Loucy (cell line): ENCODE results near the gene ACVR1B.

Experiments
- EZH2phosphoT487 ChIP-seq: fragments of 200-600 bp; IDR thresholded peaks from 2 replicates; pipeline ENCODE4 v1.6.1; 2018; ENCODE audit warnings: antibody characterized with exemption, mild to moderate bottlenecking, moderate library complexity, borderline replicate concordance
- TF ChIP-seq, protein P1 (sequence below): fragments of 200-600 bp; sonication (generic); conservative IDR thresholded peaks from 2 replicates; pipeline ENCODE4 v1.5.1; 2014; ENCODE audit warnings: mild to moderate bottlenecking, antibody characterized with exemption, low read length

DNA sequence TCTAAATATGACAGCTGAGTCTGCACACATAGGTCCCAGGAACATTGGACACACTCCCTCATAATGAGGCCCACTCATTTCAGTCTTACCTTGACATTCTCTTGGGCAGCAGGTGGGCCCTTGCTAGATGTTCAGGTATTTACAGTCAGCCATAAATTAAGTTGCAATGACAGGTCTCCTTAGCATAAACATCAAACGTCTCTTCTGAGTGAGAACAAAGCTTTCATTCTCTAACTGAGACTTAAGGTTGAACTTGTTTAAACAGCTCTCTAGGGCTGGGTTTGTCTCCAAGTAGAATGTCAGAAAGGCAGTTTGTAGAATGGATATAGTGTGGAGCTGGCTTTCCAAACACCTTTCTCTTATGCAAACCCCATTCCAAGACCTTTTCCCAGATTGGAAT is 10.3 kb downstream of the ACVR1B start:
- TF ChIP-seq, protein P1, sequence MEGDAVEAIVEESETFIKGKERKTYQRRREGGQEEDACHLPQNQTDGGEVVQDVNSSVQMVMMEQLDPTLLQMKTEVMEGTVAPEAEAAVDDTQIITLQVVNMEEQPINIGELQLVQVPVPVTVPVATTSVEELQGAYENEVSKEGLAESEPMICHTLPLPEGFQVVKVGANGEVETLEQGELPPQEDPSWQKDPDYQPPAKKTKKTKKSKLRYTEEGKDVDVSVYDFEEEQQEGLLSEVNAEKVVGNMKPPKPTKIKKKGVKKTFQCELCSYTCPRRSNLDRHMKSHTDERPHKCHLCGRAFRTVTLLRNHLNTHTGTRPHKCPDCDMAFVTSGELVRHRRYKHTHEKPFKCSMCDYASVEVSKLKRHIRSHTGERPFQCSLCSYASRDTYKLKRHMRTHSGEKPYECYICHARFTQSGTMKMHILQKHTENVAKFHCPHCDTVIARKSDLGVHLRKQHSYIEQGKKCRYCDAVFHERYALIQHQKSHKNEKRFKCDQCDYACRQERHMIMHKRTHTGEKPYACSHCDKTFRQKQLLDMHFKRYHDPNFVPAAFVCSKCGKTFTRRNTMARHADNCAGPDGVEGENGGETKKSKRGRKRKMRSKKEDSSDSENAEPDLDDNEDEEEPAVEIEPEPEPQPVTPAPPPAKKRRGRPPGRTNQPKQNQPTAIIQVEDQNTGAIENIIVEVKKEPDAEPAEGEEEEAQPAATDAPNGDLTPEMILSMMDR = no peak
- no peak for TF ChIP-seq EZH2phosphoT487
